GM12878 (cell line): ENCODE measurements around the gene NDUFA7. TPM values are rescaled to one million over a fixed set of nuclear protein-coding genes. Genes with fewer than 3 reads are reported as not detected.

ENCODE experiments used
- ATAC-seq: fragments of 200-7000 bp; cut with Tn5 transposase; 3 replicates; pipeline ENCODE4 v1.9.1; 2020; ENCODE audit warnings: mild to moderate bottlenecking, moderate library complexity
- BruUV-seq: library from RNA; stranded (reverse); fragments of 400-500 nt; replicated peaks from 2 replicates; lab custom pipeline; 2021; lab: Mats Ljungman, UMichigan
- CTCF ChIA-PET: fragments of 300-600 bp; sonication (Branson Sonifier 250); formaldehyde crosslinking; extraction: SDS; loops from one replicate; lab custom pipeline; 2021; ENCODE audit warnings: inconsistent platforms; lab: Yijun Ruan, JAX
- POLR2A ChIA-PET: fragments of 350-600 bp; formaldehyde crosslinking; extraction: SDS; loops from one replicate; lab custom pipeline; 2021; ENCODE audit warnings: inconsistent platforms; lab: Charles Lee
- RAD21 ChIA-PET: fragments of 300-600 bp; sonication (Branson Sonifier 250); formaldehyde crosslinking; loops from one replicate; lab custom pipeline; 2023; ENCODE audit warnings: antibody characterized with exemption; ENCODE audit not compliant: unreplicated experiment; lab: Charles Lee
- SMC1A ChIA-PET: fragments of 300-600 bp; sonication (Branson Sonifier 250); formaldehyde crosslinking; loops from one replicate; lab custom pipeline; 2023; ENCODE audit not compliant: unreplicated experiment, uncharacterized antibody; lab: Charles Lee
- DNase-seq: peaks from one replicate; pipeline ENCODE4 v3.0.0-alpha.2; 2011; ENCODE audit warnings: low read depth, low spot score
- FAIRE-seq: peaks from 3 replicates; lab custom pipeline; 2011; peaks lifted over from hg19 to GRCh38; lab: Jason Lieb, UNC
- H2AFZ ChIP-seq: 2 replicates; pipeline ENCODE4 v1.6.0; 2011; ENCODE audit warnings: low read depth, low read length, control low read depth; ENCODE audit not compliant: control insufficient read depth
- H3K27ac ChIP-seq: 2 replicates; pipeline ENCODE4 v1.5.1; 2011; ENCODE audit warnings: control low read depth; ENCODE audit not compliant: control insufficient read depth, insufficient read depth
- H3K27me3 ChIP-seq, 2 experiments: replicated peaks in 1 of 2; 2 replicates each; pipeline versions ENCODE4 v1.6.0 to v1.6.1; 2011; ENCODE audit warnings: low read length in 1 of 2; ENCODE audit not compliant: control insufficient read depth in 2 of 2, insufficient read depth in 2 of 2
- H3K36me3 ChIP-seq, 2 experiments: 2 replicates each; pipeline ENCODE4 v1.5.1; 2011; ENCODE audit warnings: low read length in 1 of 2; ENCODE audit not compliant: control insufficient read depth in 2 of 2, insufficient read depth in 2 of 2
- H3K4me1 ChIP-seq: 2 replicates; pipeline ENCODE4 v1.6.1; 2011; ENCODE audit warnings: mild to moderate bottlenecking, low read length, moderate library complexity, mixed read lengths; ENCODE audit not compliant: control insufficient read depth, insufficient read depth
- H3K4me2 ChIP-seq: 2 replicates; pipeline ENCODE4 v1.6.0; 2011; ENCODE audit warnings: control low read depth; ENCODE audit not compliant: control insufficient read depth, insufficient read depth
- H3K4me3 ChIP-seq: fragments of 200-600 bp; sonication (generic); 2 replicates; pipeline ENCODE4 v1.5.1; 2016
- H3K79me2 ChIP-seq: 2 replicates; pipeline ENCODE4 v1.6.0; 2011; ENCODE audit warnings: low read length; ENCODE audit not compliant: control insufficient read depth, insufficient read depth
- H3K9ac ChIP-seq: 2 replicates; pipeline ENCODE4 v1.8.0; 2011; ENCODE audit warnings: low read length, control low read depth, mixed read lengths; ENCODE audit not compliant: control insufficient read depth, insufficient read depth
- H3K9me3 ChIP-seq: replicated peaks from 3 replicates; pipeline ENCODE4 v1.5.1; 2011; ENCODE audit warnings: mild to moderate bottlenecking, low read length; ENCODE audit not compliant: control insufficient read depth, insufficient read depth
- H4K20me1 ChIP-seq: 2 replicates; pipeline ENCODE4 v1.6.0; 2011; ENCODE audit not compliant: control insufficient read depth, insufficient read depth
- MXI1 ChIP-seq: fragments of 150-350 bp; IDR thresholded peaks from 2 replicates; pipeline ENCODE4 v1.6.1; 2011; ENCODE audit warnings: low read depth, mild to moderate bottlenecking, inconsistent platforms, low read length, improper control_type of control experiment
- NR2C2 ChIP-seq: IDR thresholded peaks from 2 replicates; pipeline ENCODE4 v1.6.1; 2011; ENCODE audit warnings: borderline replicate concordance, low read depth; ENCODE audit not compliant: control insufficient read depth, insufficient read length
- POU2F2 ChIP-seq: IDR thresholded peaks from 3 replicates; pipeline ENCODE4 v1.6.1; 2011; ENCODE audit warnings: low read depth, mild to moderate bottlenecking, low read length, borderline replicate concordance
- SIX5 ChIP-seq: IDR thresholded peaks from 2 replicates; pipeline ENCODE4 v1.6.1; 2011; ENCODE audit warnings: mild to moderate bottlenecking, low read depth, low read length, moderate library complexity; ENCODE audit not compliant: severe bottlenecking
- SPI1 ChIP-seq: IDR thresholded peaks from 2 replicates; pipeline ENCODE4 v1.6.1; 2011; ENCODE audit warnings: low read depth, mild to moderate bottlenecking, low read length, moderate library complexity, borderline replicate concordance; ENCODE audit not compliant: insufficient read depth
- WGBS: methylation state at CpG from one replicate; pipeline ENCODE4 v1.1.6; 2016; ENCODE audit warnings: low lambda C conversion rate; ENCODE audit not compliant: insufficient replicate concordance, insufficient coverage; ENCODE audit errors: missing lambda C conversion rate; 5-methylcytosine and 5-hydroxymethylcytosine counted together
- in situ Hi-C: fragments of 300-500 bp; cut with MboI; formaldehyde crosslinking; loops from 9 replicates; pipeline ENCODE4 v1.14.3; 2018; ENCODE audit warnings: mixed read lengths
- intact Hi-C: fragments of 100-400 bp; cut with micrococcal nuclease; formaldehyde crosslinking; loops from one replicate; pipeline ENCODE4 v1.14.2; 2022; ENCODE audit not compliant: unreplicated experiment
- polyA plus RNA-seq, 11 experiments: library from polyadenylated mRNA; depleted of rRNA in 4 of 11; unstranded in 6 of 11; stranded (reverse) in 5 of 11; fragments of >200 nt; fragmentation: Nextera tagmentation in 4 of 11; fragmentation: Illumina TruSeq in 1 of 11; extraction: Ambion mirVana in 4 of 11; extraction: Trizol in 1 of 11; gene quantifications; 1 replicate in 1 of 11; 2 replicates in 10 of 11; pipeline versions ENCODE4 v1.2.1 to v1.2.3, GENCODE V29; 2011 to 2016; ENCODE audit warnings: inconsistent platforms in 2 of 11, missing spikeins in 2 of 11, low read depth in 1 of 11
- total RNA-seq, 4 experiments: library from RNA; depleted of rRNA in 3 of 4; stranded (reverse); fragments of >200 nt in 3 of 4; fragmentation: Illumina TruSeq in 1 of 4; extraction: Trizol in 1 of 4; gene quantifications; 2 replicates each; pipeline versions ENCODE4 v1.2.1 to v1.2.3, GENCODE V29; 2013 to 2021

NDUFA7 gene
- total and polyA plus RNA-seq, 10 of the 15 experiments (the other 5 are each of a cell fraction or from before 2014, with no cell fraction given) = 79.0 to 360 (median 174) TPM

GRCh38 chr19:8310342-8311055 lies 10.7 kb downstream of the NDUFA7 start:
- Histone ChIP-seq H3K9me3 (no peaks in the 10 kb centered on the region), H3K79me2 (peaks cover 21% of the 10 kb centered on the region), H3K4me2 (no peak overlapping the region), H3K27ac (no peak overlapping the region), H2AFZ (no peak overlapping the region), H3K9ac (no peak overlapping the region), H3K4me1 (peaks cover 11% of the 10 kb centered on the region), H3K4me3 (no peak overlapping the region), H4K20me1 (no peaks in the 10 kb centered on the region), H3K27me3 (no peaks in the 10 kb centered on the region), H3K36me3 (peaks cover 7 to 9% of the 10 kb centered on the region in 2 experiments; a peak in 3 of 4 replicates)
- TF ChIP-seq NR2C2 = no peak
- TF ChIP-seq SPI1 = peak; percentile 64; the same call in 1 of the 2 replicates
- SMC1A ChIA-PET = no interaction called here
- intact Hi-C loops (no loop called here), in situ Hi-C loops (no loop called here)
- RAD21 ChIA-PET = no interaction called here
- 85% methylated on average over 14 of the region's 17 CpGs for WGBS
- POLR2A ChIA-PET = interaction anchor here (0.5 to 1.3 kb wide), 4 partner anchors 10 to 59 kb away, joined by 3 read pairs; partner anchors contain the start of genes NDUFA7 and RPS28
- CTCF ChIA-PET = interaction anchor here (1.1 kb wide), 1 partner anchor 9 kb away, joined by 8 read pairs; no protein-coding TSS in a partner anchor
- no peak for FAIRE-seq
- peak; percentile 42 for ATAC-seq
- no TSS peak for BruUV-seq
- no peak for DNase-seq

GRCh38 chr19:8308891-8309291 lies 12.3 kb downstream of the NDUFA7 start:
- intact Hi-C loops = no loop called here
- ChIA-PET CTCF (no interaction called here), RAD21 (no interaction called here), SMC1A (no interaction called here), POLR2A (interaction anchor here (1.0 kb wide), 1 partner anchor 42 kb away, joined by 9 read pairs; no protein-coding TSS in a partner anchor)
- peaks cover 9 to 12% of the 10 kb centered on the region in 2 experiments; a peak in 3 of 4 replicates for H3K36me3 ChIP-seq
- TSS peak; percentile 77 for BruUV-seq
- H3K27me3 ChIP-seq = no peaks in the 10 kb centered on the region
- DNase-seq (no peak), FAIRE-seq (no peak), ATAC-seq (no peak)
- H3K4me1 ChIP-seq = peaks cover 11% of the 10 kb centered on the region
- no peaks in the 10 kb centered on the region for H4K20me1 ChIP-seq
- no peak for TF ChIP-seq SIX5
- no peak for TF ChIP-seq SPI1
- no peak for TF ChIP-seq MXI1
- TF ChIP-seq POU2F2 = no peak
- H3K9ac ChIP-seq = no peak overlapping the region; the same call in 1 of the 2 replicates
- H3K4me3 ChIP-seq = peak overlapping the region; percentile 91; the same call in 1 of the 2 replicates
- no peak overlapping the region for H3K27ac ChIP-seq
- H3K9me3 ChIP-seq = no peaks in the 10 kb centered on the region
- in situ Hi-C loops = loop anchor here (5.0 kb wide), 1 partner anchor 37 kb away; no protein-coding TSS in a partner anchor
- peak overlapping the region; percentile 78 for H3K4me2 ChIP-seq
- WGBS = 79% methylated on average over 17 of the region's 17 CpGs
- H3K79me2 ChIP-seq = peaks cover 21% of the 10 kb centered on the region
- H2AFZ ChIP-seq = no peak overlapping the region
